ENCODE results near the gene TP53AIP1.

DNA sequence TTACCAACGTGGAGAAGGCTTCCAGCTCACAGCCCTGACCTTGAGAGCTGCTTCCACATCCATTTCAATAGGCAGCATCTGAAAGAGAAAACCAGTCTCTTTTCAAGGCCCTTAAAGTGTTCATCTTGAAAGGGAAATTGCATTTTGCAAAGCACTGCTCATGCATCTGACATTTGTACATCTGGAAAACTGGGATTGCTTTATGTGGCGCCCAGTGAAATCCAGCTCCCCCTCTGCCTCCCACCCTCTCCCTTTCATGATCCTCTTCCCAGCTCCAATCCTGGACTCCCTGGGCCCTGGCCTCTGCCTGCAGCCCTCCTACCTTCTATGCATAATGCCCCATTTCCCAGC, 17.4 kb downstream of the TP53AIP1 start:
- no peak for TF ChIP-seq ZFX (IDR thresholded peaks at IDR 0.05)
- TF ChIP-seq, protein P1, sequence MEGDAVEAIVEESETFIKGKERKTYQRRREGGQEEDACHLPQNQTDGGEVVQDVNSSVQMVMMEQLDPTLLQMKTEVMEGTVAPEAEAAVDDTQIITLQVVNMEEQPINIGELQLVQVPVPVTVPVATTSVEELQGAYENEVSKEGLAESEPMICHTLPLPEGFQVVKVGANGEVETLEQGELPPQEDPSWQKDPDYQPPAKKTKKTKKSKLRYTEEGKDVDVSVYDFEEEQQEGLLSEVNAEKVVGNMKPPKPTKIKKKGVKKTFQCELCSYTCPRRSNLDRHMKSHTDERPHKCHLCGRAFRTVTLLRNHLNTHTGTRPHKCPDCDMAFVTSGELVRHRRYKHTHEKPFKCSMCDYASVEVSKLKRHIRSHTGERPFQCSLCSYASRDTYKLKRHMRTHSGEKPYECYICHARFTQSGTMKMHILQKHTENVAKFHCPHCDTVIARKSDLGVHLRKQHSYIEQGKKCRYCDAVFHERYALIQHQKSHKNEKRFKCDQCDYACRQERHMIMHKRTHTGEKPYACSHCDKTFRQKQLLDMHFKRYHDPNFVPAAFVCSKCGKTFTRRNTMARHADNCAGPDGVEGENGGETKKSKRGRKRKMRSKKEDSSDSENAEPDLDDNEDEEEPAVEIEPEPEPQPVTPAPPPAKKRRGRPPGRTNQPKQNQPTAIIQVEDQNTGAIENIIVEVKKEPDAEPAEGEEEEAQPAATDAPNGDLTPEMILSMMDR (conservative IDR thresholded peaks at IDR 0.05), result no peak
